H1 (cell line): Measurements from ENCODE around the gene ADAMTS9. TPM values are rescaled to one million over a fixed set of nuclear protein-coding genes. Genes with fewer than 3 reads are reported as not detected.

Experiments used
- CTCF ChIA-PET: fragments of 300-600 bp; sonication (Branson Sonifier 250); formaldehyde crosslinking; loops from one replicate; lab custom pipeline; 2021; ENCODE audit not compliant: partially characterized antibody; lab: Charles Lee
- POLR2A ChIA-PET: fragments of 300-600 bp; sonication (Branson Sonifier 250); formaldehyde crosslinking; loops from one replicate; lab custom pipeline; 2021; ENCODE audit warnings: inconsistent platforms; ENCODE audit not compliant: partially characterized antibody; lab: Charles Lee
- DNase-seq, 2 experiments: peaks; one replicate each; pipeline versions ENCODE4 v3.0.0 to v3.0.0-alpha.2; 2010 to 2022; ENCODE audit warnings: low spot score in 2 of 2, low read depth in 1 of 2, mixed read lengths in 1 of 2
- FAIRE-seq: peaks from 2 replicates; lab custom pipeline; 2011; peaks lifted over from hg19 to GRCh38; lab: Jason Lieb, UNC
- H2AFZ ChIP-seq: 2 replicates; pipeline ENCODE4 v1.8.1; 2012; ENCODE audit warnings: low read length, inconsistent platforms
- H2AK5ac ChIP-seq: 2 replicates; pipeline ENCODE4 v1.6.1; 2013; ENCODE audit warnings: low read depth, low read length
- H2BK120ac ChIP-seq: replicated peaks from 2 replicates; pipeline ENCODE3; 2013; ENCODE audit warnings: low read depth, low read length, inconsistent platforms
- H2BK12ac ChIP-seq: 2 replicates; pipeline ENCODE4 v1.6.1; 2013; ENCODE audit warnings: low read depth, low read length
- H2BK15ac ChIP-seq: 2 replicates; pipeline ENCODE4 v1.6.1; 2013; ENCODE audit warnings: low read length
- H2BK20ac ChIP-seq: 2 replicates; pipeline ENCODE4 v1.6.1; 2013; ENCODE audit warnings: low read length
- H2BK5ac ChIP-seq: 2 replicates; pipeline ENCODE4 v1.6.1; 2013; ENCODE audit warnings: low read depth, low read length
- H3K14ac ChIP-seq: 2 replicates; pipeline ENCODE4 v1.6.1; 2013; ENCODE audit warnings: inconsistent platforms; ENCODE audit not compliant: insufficient read length
- H3K18ac ChIP-seq: 2 replicates; pipeline ENCODE4 v1.6.1; 2013; ENCODE audit warnings: low read length; ENCODE audit errors: extremely low read depth
- H3K23ac ChIP-seq: 2 replicates; pipeline ENCODE4 v1.6.1; 2013; ENCODE audit warnings: inconsistent platforms; ENCODE audit not compliant: insufficient read length
- H3K23me2 ChIP-seq: 2 replicates; pipeline ENCODE4 v1.6.1; 2013; ENCODE audit warnings: low read depth, low read length
- H3K27ac ChIP-seq: 2 replicates; pipeline ENCODE4 v1.6.1; 2011; ENCODE audit warnings: low read depth, low read length, inconsistent platforms
- H3K27me3 ChIP-seq, 4 experiments: replicated peaks in 1 of 4; 1 replicate in 1 of 4; 2 replicates in 3 of 4; pipeline versions ENCODE4 v1.6.1 to v1.8.1; 2011 to 2013; ENCODE audit warnings: low read length in 3 of 4, mild to moderate bottlenecking in 3 of 4, inconsistent platforms in 2 of 4, mixed read lengths in 2 of 4, moderate library complexity in 1 of 4; ENCODE audit not compliant: control insufficient read depth in 3 of 4, insufficient read depth in 3 of 4; ENCODE audit errors: extremely low read depth in 1 of 4
- H3K36me3 ChIP-seq, 4 experiments: 2 replicates each; pipeline versions ENCODE4 v1.6.1 to v1.8.1; 2011 to 2013; ENCODE audit warnings: mild to moderate bottlenecking in 4 of 4, low read length in 3 of 4, moderate library complexity in 2 of 4, control low read depth in 1 of 4, inconsistent platforms in 1 of 4; ENCODE audit not compliant: insufficient read depth in 4 of 4, control insufficient read depth in 2 of 4
- H3K4ac ChIP-seq: replicated peaks from 2 replicates; pipeline ENCODE3; 2013; ENCODE audit warnings: low read length, low read depth, mixed read lengths, inconsistent platforms; ENCODE audit not compliant: insufficient read length
- H3K4me1 ChIP-seq, 4 experiments: replicated peaks in 1 of 4; 1 replicate in 1 of 4; 2 replicates in 3 of 4; pipeline versions ENCODE4 v1.6.1 to v1.8.1; 2011 to 2013; ENCODE audit warnings: low read length in 3 of 4, inconsistent platforms in 2 of 4, mixed read lengths in 1 of 4; ENCODE audit not compliant: insufficient read depth in 4 of 4, control insufficient read depth in 3 of 4
- H3K4me2 ChIP-seq, 2 experiments: 2 replicates each; pipeline versions ENCODE4 v1.6.1 to v1.8.1; 2011 to 2013; ENCODE audit warnings: low read depth in 2 of 2, low read length in 2 of 2, control low read depth in 1 of 2, inconsistent platforms in 1 of 2, mild to moderate bottlenecking in 1 of 2; ENCODE audit not compliant: insufficient read depth in 1 of 2
- H3K4me3 ChIP-seq, 4 experiments: fragments of 200-600, 300-600 bp in 1 of 4; sonication (generic), shearing (Covaris generic), sonication (Bioruptor Twin) in 1 of 4; 2 replicates each; pipeline versions ENCODE4 v1.5.1 to v1.8.1; 2011 to 2016; ENCODE audit warnings: low read length in 4 of 4, low read depth in 3 of 4, control low read depth in 2 of 4, inconsistent platforms in 2 of 4, mild to moderate bottlenecking in 2 of 4, mixed read lengths in 1 of 4, moderate library complexity in 1 of 4; ENCODE audit not compliant: insufficient read depth in 2 of 4; ENCODE audit errors: extremely low read depth in 1 of 4
- H3K56ac ChIP-seq: replicated peaks from 2 replicates; pipeline ENCODE3; 2013; ENCODE audit warnings: low read depth, mild to moderate bottlenecking, mixed read lengths, low read length, inconsistent platforms; ENCODE audit not compliant: insufficient read length
- H3K79me1 ChIP-seq: 2 replicates; pipeline ENCODE4 v1.6.1; 2013; ENCODE audit warnings: low read depth, low read length, control low read depth
- H3K79me2 ChIP-seq, 2 experiments: 2 replicates each; pipeline versions ENCODE4 v1.6.1 to v1.8.1; 2012 to 2013; ENCODE audit warnings: low read length in 2 of 2, mild to moderate bottlenecking in 2 of 2, inconsistent platforms in 1 of 2; ENCODE audit not compliant: insufficient read depth in 2 of 2, control insufficient read depth in 1 of 2
- H3K9ac ChIP-seq, 4 experiments: replicated peaks in 1 of 4; 1 replicate in 1 of 4; 2 replicates in 3 of 4; pipeline versions ENCODE4 v1.6.1 to v1.8.1; 2011 to 2013; ENCODE audit warnings: low read depth in 3 of 4, low read length in 3 of 4, control low read depth in 2 of 4, mild to moderate bottlenecking in 2 of 4, moderate library complexity in 2 of 4, inconsistent platforms in 1 of 4; ENCODE audit errors: extremely low read depth in 1 of 4
- H3K9me3 ChIP-seq, 2 experiments: 2 replicates each; pipeline versions ENCODE4 v1.6.1 to v1.8.1; 2012 to 2013; ENCODE audit warnings: mild to moderate bottlenecking in 2 of 2, moderate library complexity in 2 of 2, control low read depth in 1 of 2, inconsistent platforms in 1 of 2, low read depth in 1 of 2, low read length in 1 of 2, mixed read lengths in 1 of 2; ENCODE audit not compliant: insufficient read depth in 2 of 2
- H4K20me1 ChIP-seq, 2 experiments: replicated peaks in 1 of 2; 2 replicates each; pipeline versions ENCODE3 to v1.8.1; 2011 to 2013; ENCODE audit warnings: inconsistent platforms in 2 of 2, low read length in 2 of 2, mild to moderate bottlenecking in 1 of 2; ENCODE audit not compliant: insufficient read depth in 2 of 2, control insufficient read depth in 1 of 2
- H4K5ac ChIP-seq: 2 replicates; pipeline ENCODE4 v1.6.1; 2013; ENCODE audit warnings: low read length, low read depth, mixed read lengths, inconsistent platforms; ENCODE audit not compliant: insufficient read length
- H4K8ac ChIP-seq: 2 replicates; pipeline ENCODE4 v1.8.0; 2013; ENCODE audit warnings: mild to moderate bottlenecking, moderate library complexity, low read length, inconsistent platforms; ENCODE audit not compliant: insufficient read depth; ENCODE audit errors: extremely low read depth
- H4K91ac ChIP-seq: replicated peaks from 2 replicates; pipeline ENCODE3; 2013; ENCODE audit warnings: low read length, mixed read lengths, inconsistent platforms; ENCODE audit not compliant: insufficient read length
- ATF3 ChIP-seq: IDR thresholded peaks from 2 replicates; pipeline ENCODE4 v1.6.1; 2011; ENCODE audit warnings: low read depth, mild to moderate bottlenecking, low read length; ENCODE audit not compliant: insufficient read depth
- HDAC2 ChIP-seq, 2 experiments: fragments of 300-600 bp in 1 of 2; sonication (generic) in 1 of 2; IDR thresholded peaks; 2 replicates each; pipeline ENCODE4 v1.6.1; 2011 to 2012; ENCODE audit warnings: low read depth in 2 of 2, low read length in 2 of 2, mild to moderate bottlenecking in 2 of 2, moderate library complexity in 2 of 2, borderline replicate concordance in 1 of 2, inconsistent platforms in 1 of 2
- JUND ChIP-seq: IDR thresholded peaks from 2 replicates; pipeline ENCODE4 v1.6.1; 2011; ENCODE audit warnings: mild to moderate bottlenecking, improper control_type of control experiment, low read length
- KDM5A ChIP-seq: fragments of 200-600 bp; IDR thresholded peaks from 2 replicates; pipeline ENCODE4 v1.7.1; 2012; ENCODE audit warnings: mild to moderate bottlenecking, low read length, inconsistent platforms, mixed read lengths
- NANOG ChIP-seq: IDR thresholded peaks from 2 replicates; pipeline ENCODE4 v1.6.1; 2011; ENCODE audit warnings: low read length, low read depth, mild to moderate bottlenecking, inconsistent platforms; ENCODE audit not compliant: insufficient read depth, poor library complexity, severe bottlenecking
- PHF8 ChIP-seq: fragments of 200-600 bp; sonication (generic); conservative IDR thresholded peaks from 2 replicates; pipeline ENCODE4 v1.7.1; 2012; ENCODE audit warnings: low read depth, mild to moderate bottlenecking, inconsistent platforms, low read length, moderate library complexity
- POLR2A ChIP-seq, 2 experiments: IDR thresholded peaks; 1 replicate in 1 of 2; 2 replicates in 1 of 2; pipeline ENCODE4 v1.6.1; 2011; ENCODE audit warnings: low read depth in 2 of 2, low read length in 2 of 2, mild to moderate bottlenecking in 2 of 2; ENCODE audit errors: control extremely low read depth in 1 of 2
- RNF2 ChIP-seq: fragments of 200-900, 300-1000 bp; sonication (generic); IDR thresholded peaks from 2 replicates; pipeline ENCODE4 v1.7.1; 2016; ENCODE audit warnings: borderline replicate concordance, low read depth, mild to moderate bottlenecking, antibody characterized with exemption, low read length; ENCODE audit not compliant: poor library complexity, severe bottlenecking; ENCODE audit errors: missing control alignments
- SIX5 ChIP-seq: IDR thresholded peaks from 2 replicates; pipeline ENCODE4 v1.6.1; 2011; ENCODE audit warnings: mild to moderate bottlenecking, low read depth, low read length
- TEAD4 ChIP-seq: IDR thresholded peaks from 2 replicates; pipeline ENCODE4 v1.6.1; 2012; ENCODE audit warnings: low read depth, low read length, inconsistent platforms, mixed read lengths
- WGBS, 2 experiments: shearing (Covaris generic) in 1 of 2; methylation state at CpG; one replicate each; pipeline versions ENCODE4 v1.1.6 to v1.1.7; 2013 to 2015; ENCODE audit warnings: low lambda C conversion rate in 2 of 2, mixed read lengths in 2 of 2, inconsistent platforms in 1 of 2, low coverage in 1 of 2, missing lambda C conversion rate in 1 of 2; ENCODE audit not compliant: insufficient replicate concordance in 2 of 2, insufficient coverage in 1 of 2, insufficient read length in 1 of 2; ENCODE audit errors: extremely low coverage in 1 of 2, missing lambda C conversion rate in 1 of 2; 5-methylcytosine and 5-hydroxymethylcytosine counted together
- polyA plus RNA-seq, 7 experiments: library from polyadenylated mRNA; depleted of rRNA in 3 of 7; stranded (reverse) in 5 of 7; unstranded in 2 of 7; fragments of >200 nt in 5 of 7; fragments of 200-250 nt in 2 of 7; gene quantifications; 1 replicate in 5 of 7; 2 replicates in 1 of 7; 4 replicates in 1 of 7; pipeline versions ENCODE4 v1.2.1 to v1.2.3, GENCODE V29; 2011 to 2013; ENCODE audit warnings: missing spikeins in 2 of 7, mixed read lengths in 2 of 7
- total RNA-seq: library from RNA; stranded (reverse); fragmentation: NEBNext Ultra II Directional; extraction: Animal tissue kit (Norgen Biotek cat#: 25700); gene quantifications from 2 replicates; pipeline ENCODE4 v1.2.1, GENCODE V29; 2021
- TF ChIP-seq, protein P1 (sequence below): IDR thresholded peaks from 2 replicates; pipeline ENCODE4 v1.6.1; 2012; ENCODE audit warnings: inconsistent platforms

ADAMTS9 gene
- total and polyA plus RNA-seq, 2 of the 8 experiments (the other 6 are each of a cell fraction or from before 2014, with no cell fraction given), result 0.20 to 0.41 TPM

DNA sequence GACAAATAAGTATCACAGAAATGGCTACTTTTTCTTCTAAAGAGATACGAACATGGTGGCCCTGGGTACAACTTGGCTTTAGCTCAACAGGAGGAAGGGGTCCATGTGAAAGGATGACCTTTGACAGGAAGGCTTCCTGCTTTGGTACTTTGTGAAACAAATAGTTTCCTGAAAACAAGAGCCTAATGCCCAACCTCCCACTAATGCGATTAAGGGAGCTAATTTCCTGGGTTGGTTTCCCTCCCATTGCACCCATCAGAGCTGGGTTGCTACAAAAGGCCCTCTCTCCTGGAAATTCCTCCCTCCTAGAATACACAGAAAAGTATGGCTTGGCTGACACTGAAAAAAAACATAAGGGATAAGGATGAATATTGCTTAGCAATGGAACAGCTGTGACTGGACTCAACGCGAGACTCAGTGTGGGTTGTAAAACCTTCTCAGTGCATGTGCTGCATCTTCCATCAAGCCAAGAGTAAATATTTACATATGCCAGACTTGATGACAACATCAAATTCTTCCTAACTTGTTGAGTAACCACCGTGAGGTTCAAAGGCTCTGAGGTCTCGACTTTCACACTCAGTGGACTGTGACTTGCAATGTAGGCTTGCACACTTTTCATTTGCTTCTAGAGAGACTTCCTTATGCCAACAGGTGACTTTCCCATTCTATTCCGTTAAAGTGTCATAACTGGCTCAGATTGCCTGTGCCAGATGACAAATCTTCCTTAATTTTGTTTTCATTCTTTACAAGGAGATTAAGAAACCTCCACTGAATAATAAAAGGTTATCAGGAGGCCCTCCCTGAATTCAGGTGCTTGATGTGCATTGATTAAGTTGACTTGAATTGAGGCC lies 60.1 kb downstream of the ADAMTS9 start:
- H3K4me2 ChIP-seq, result no peak overlapping the region
- no peak overlapping the region for H3K56ac ChIP-seq
- H2BK5ac ChIP-seq, result no peak overlapping the region
- no peak overlapping the region for H3K18ac ChIP-seq
- H3K23me2 ChIP-seq, result no peaks in the 10 kb centered on the region
- no peak overlapping the region for H3K27ac ChIP-seq
- H3K4ac ChIP-seq, result no peak overlapping the region
- FAIRE-seq (no peak), DNase-seq (no peak)
- no peak overlapping the region for H2BK15ac ChIP-seq
- H3K36me3 ChIP-seq, result no peaks in the 10 kb centered on the region
- CTCF ChIA-PET, result interaction anchor here (0.6 to 1.0 kb wide), 4 partner anchors 18 to 284 kb away, joined by 3 to 5 read pairs (median 3); no protein-coding TSS in a partner anchor
- H2AK5ac ChIP-seq, result no peak overlapping the region
- H3K9me3 ChIP-seq, result no peaks in the 10 kb centered on the region
- H3K79me2 ChIP-seq, result no peaks in the 10 kb centered on the region
- no peak overlapping the region for H2BK12ac ChIP-seq
- no peak overlapping the region for H2BK20ac ChIP-seq
- POLR2A ChIA-PET, result interaction anchor here (0.6 kb wide), 1 partner anchor 19 kb away, joined by 3 read pairs; no protein-coding TSS in a partner anchor
- no peak overlapping the region for H2AFZ ChIP-seq
- H4K5ac ChIP-seq, result no peak overlapping the region
- H3K14ac ChIP-seq, result no peak overlapping the region
- WGBS, 2 experiments, result 87% methylated on average over 7 of the region's 7 CpGs; no CpG with 5 or more reads in 1 of the 2 experiments
- no peaks in the 10 kb centered on the region for H3K79me1 ChIP-seq
- H3K4me3 ChIP-seq, result no peak overlapping the region
- peaks cover 0 to 5% (median 0%) of the 10 kb centered on the region in 4 experiments; a peak in 1 of 7 replicates for H3K4me1 ChIP-seq
- no peak overlapping the region for H3K9ac ChIP-seq
- H4K20me1 ChIP-seq, result no peaks in the 10 kb centered on the region
- no peak overlapping the region for H4K8ac ChIP-seq
- H4K91ac ChIP-seq, result no peak overlapping the region
- H2BK120ac ChIP-seq, result no peak overlapping the region
- H3K23ac ChIP-seq, result no peak overlapping the region
- no peaks in the 10 kb centered on the region for H3K27me3 ChIP-seq
- no peak for TF ChIP-seq POLR2A (IDR thresholded peaks at IDR 0.05; ENCODE audit: control extremely low read depth in 1 of 2, low read depth in 2 of 2, low read length in 2 of 2)
- TF ChIP-seq RNF2, result no peak
- TF ChIP-seq SIX5, result no peak
- no peak for TF ChIP-seq KDM5A
- TF ChIP-seq PHF8, result no peak
- TF ChIP-seq, protein P1, sequence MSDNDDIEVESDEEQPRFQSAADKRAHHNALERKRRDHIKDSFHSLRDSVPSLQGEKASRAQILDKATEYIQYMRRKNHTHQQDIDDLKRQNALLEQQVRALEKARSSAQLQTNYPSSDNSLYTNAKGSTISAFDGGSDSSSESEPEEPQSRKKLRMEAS, result no peak
- TF ChIP-seq JUND, result no peak
- no peak for TF ChIP-seq ATF3
- TF ChIP-seq HDAC2 (IDR thresholded peaks at IDR 0.05; ENCODE audit: borderline replicate concordance in 1 of 2, low read depth in 2 of 2, low read length in 2 of 2), result no peak
- no peak for TF ChIP-seq NANOG
- TF ChIP-seq TEAD4, result no peak
